GM18858 (cell line): ENCODE data around the gene VWA2.

Experiments
- ATAC-seq: cut with Tn5 transposase; IDR thresholded peaks from one replicate; pipeline ENCODE4 v1.9.1; 2021; ENCODE audit not compliant: unreplicated experiment

Gene VWA2

DNA sequence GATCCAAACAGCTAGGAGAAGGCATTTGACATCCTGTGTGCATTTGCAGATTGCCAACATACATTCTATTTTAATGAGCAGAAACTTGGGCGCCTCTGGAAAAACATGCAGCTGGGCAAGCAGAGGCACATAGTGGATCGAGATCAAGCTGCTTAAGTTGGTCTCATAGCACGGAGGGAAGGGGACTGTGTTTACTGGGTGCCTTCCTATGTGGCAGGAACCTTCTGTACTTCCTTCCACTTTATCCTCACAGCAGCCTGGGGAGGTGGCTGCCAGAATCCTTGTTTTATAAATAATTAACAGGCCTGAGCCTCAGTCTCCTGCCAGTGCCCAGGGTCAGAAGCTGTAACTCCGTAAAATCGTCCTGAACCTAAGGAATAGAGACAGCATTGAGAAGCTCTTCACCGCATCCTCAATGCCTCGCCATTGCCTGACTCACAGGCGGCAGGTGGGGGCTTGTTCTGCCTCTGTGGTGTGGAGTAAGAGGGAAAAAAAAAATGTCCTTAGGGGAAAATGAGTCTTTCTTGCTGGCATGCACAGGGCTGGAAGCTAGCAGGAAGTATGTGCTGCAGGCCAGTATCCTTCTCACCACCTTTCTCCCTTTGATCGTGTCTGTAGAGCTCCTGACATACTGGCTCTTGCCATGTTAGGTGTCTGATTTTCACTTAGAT, 6.2 kb downstream of the VWA2 start:
- no peak for ATAC-seq

DNA sequence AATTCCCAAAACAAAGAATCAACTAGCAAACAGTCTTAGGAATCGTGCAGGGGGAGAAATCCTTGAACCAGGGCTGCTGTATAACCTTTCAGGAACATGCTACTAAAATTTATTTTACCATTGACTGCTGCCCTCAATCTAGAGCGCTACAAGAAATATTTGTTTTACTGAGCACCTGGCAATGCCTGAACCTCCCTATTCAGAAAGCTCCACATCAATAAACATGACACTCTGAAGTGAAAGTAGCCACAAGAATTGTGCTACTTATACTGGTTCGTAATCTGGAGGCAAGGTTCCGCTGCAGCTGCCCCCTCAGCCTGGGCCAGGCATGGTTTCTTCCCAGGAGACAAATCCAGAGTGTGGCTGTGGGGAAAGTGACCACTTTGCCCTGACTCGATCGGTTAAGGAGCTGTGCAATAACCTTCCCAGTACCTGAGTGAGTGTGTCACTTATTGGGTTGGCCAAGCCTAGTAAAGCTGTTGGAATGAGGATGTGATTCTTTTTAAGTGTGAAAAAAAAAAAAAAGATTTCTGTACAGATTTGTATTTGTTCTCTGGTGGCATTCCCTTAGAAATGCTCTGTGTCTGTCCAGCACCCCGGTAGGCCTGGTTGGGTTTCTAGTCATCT, 7.7 kb downstream of the VWA2 start:
- ATAC-seq: no peak

DNA sequence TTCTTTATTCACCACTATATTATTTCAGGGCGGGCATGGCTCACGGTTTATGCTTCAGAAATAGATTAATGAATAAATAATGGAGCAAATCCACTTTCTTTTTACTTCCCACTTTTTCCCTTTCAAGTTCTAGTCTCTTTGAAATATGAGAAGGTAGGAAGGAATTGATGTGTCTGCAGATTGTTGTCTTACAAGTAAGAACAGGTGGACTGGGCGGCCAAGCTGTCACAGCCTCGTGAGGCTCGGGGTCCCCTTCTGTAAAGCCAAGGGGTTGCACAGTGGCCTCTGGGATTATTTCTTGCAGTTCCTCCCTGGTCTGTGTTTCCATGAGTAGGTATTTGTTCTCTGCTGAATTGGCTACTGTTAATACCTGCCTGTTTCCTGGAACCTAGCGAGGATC, 11.2 kb downstream of the VWA2 start:
- no peak for ATAC-seq

DNA sequence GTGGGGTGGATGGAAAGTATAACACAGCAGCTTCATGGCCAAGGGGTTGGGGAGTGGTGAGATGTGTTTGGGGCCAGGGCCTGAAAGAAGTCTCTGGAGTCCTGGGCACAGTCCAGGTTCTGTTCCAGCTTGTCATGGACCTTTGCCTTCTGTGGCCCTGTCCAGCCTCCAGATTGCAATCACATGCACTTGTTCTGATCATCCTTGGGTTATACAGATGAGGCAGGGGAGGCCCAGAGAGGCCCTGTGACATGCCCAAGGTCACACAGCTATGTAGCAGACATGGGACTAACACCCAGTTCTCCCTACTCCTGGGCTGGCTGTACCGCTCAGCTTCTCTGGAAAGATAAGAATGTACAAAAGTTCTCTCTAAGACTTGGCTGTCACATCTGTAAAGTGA, 11.7 kb downstream of the VWA2 start:
- ATAC-seq: no peak

DNA sequence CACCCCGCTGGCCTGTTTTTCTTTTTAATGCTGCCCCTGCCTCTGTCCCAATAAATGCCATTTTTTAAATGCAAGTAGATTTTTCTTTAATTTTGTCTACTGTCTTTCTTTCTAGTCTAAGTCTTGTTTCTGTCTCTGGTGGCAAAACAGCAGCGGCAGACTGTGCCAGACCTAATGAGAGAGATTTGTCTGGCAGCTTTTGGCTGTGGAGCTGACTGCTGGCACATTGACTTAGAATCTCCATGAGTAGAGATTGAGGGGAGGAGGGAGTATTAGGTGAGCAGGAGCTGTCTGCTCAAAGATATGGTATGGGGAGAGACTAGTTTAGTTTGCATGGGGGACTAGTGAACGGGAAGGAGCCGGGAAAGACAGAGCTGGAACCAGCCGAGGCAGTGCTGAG, 13.0 kb downstream of the VWA2 start:
- ATAC-seq: no peak

DNA sequence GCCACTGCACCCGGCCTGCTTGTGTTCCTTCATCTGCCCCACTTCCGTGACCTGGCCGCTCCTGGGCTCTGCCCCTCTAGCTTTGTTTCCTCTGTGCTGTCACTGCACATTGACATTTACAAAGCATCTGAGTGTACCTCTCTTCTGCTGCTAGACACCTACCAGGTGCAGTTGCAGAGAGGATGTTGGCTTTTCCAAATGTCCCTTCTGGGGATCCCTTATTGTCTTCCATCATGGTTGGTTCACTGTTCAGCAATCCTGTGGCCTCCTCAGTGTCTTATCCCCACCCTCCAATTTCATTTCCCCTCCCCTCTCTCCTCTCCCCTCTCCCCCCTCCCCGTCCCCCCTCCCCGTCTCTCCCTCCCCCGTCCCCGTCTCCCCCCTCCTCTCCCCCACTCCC, 13.8 kb downstream of the VWA2 start:
- ATAC-seq: no peak

DNA sequence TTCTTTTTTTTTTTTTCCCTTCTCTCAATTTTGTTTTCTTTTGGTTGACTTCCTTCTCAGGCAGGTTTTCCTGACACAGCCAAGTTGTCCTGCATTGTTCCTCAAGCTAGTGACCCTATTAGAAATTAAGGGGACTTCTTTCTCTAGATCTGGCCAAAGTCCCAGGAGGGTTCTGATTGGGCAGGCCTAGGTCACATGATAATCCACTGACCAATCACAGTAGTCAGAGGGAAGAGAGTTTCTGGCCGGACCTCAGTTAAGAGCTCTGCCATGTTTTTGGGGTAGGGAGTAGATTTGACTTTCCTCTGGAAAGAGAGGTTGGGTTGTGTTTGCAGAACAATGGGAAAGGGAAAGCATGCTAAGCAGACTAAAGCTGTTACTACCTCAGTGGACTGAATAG, 16.2 kb downstream of the VWA2 start:
- ATAC-seq: no peak

DNA sequence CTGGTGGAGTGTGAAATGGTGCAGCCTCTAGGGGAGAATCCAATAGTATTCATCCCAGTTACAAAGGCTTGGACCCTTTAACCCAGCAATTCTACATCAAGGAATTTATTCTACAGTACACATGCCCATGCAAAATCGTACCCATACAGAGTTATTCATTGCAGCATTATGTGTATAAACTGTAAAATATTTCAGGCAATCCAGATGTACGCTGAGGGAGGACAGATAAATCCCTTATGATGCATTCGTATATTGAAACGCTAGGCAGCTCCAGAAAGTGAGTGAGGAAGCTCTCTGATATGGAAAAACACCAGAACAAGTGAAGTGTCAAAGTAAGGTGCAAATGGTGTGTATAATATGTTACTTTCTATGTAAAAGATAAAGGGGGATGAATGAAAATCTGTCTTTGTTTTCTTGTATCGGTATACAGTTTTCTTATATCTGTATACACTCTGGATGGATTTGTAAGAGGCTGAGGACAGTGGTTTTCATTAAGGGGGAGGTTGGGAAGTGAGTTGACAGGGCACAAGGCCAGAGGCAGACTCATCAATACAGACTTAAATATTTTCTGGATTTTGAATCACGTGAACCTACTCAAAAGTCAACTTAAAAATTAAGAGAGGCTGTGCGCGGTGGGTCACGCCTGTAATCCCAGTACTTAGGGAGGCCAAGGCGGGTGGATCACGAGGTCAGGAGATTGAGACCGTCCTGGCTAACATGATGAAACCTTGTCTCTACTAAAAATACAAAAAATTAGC, 17.1 kb downstream of the VWA2 start:
- no peak for ATAC-seq

DNA sequence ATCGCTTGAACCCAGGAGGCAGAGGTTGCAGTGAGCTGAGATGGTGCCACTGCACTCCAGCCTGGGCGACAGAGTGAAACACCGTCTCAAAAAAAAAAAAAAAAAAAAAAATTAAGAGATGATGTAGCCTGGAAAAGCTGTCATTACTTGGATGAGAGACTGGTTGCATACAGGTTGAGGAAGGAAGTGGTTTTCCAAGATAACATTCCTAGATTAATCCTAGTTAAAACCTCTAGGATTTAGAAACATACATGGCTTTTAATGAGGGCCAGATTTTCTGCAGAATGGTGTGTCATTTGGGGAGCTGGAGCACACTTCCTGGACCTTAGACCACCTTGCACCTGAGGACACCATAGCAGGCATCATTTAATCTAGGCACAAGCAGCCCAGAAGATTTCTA, 17.8 kb downstream of the VWA2 start:
- no peak for ATAC-seq

DNA sequence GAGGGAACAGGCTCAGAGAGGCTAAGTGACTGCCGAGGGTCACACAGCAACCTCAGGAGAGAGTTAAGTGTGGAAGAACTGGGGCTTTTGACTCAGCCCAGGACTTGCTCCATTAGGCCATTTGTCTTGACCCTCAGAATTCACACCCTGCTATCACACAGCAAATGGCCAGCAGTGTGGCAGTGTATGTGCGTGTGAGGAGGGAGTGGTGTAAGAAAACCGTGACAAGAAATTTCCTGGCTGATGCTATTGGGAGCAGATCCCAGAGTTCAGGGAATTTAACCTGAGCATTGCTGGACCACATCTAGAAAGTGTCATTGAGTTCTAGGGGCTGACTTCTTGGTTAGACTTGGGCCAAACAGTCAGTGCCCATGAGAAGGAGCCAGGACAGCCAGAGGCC, 18.4 kb downstream of the VWA2 start:
- ATAC-seq: no peak

DNA sequence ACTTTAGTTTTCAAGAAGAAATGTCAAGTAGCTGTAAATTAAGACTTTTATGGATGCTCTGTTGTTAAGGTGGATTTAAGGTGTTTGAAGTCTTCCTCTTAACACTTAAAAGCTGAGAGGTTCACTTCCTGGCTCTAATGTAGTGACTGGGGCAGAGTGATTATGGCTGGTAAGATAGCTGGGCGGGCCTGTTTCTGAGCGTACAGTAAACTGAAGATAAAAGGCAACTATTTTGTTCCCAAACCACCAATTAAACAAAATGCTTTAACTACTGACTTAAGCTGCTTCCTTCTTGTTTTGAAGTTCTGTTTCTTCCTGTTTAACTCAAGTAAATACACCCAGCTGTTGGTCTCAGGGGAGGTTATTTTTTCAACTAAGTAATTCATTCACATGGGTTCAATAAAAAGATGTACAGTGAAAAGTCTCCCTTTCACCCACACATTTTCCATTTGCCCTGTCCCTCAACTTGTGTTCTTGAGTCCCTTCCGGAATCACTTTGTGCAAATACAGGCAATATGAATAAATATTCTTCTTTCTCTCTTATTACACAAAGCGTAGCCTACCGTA, 19.3 kb downstream of the VWA2 start:
- no peak for ATAC-seq

DNA sequence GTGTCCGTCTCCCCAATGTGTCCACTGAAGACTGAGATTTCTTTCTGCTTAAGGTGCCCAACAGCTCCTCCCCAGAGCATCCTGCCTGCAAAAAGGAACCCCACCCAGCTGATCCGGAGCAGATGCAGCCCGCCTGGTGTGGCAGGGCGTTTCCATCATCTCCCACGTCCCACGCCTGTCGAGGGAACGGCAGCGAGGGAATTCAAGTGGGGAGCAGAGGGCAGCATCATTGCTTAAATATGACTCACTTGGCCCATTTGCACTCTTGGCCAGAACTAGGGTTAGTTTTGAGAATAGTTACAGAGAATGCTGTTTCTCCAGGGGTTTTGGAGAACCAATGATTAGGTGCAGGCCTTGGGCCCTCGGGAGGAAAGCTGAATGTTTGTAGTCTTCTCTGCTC, 20.8 kb downstream of the VWA2 start:
- ATAC-seq: no peak

DNA sequence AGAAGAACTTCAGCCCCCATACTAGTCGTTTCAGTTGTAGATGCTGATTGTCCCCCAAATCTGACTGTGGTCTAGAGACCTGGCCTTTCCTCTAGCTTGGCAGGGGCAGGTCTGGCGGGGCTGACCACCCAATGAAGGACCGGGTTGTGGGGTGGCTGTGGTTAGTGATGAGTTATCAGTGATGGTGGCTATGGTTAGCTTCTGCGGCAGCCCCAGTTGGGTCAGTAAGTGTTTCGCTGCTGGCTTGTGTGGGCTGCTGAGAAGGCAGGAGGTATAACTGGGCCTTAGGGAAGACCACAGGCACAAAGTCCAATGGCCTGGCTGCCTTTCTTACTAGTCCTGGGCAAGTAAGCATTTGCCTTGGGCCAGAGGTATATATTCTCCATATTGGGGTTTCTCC, 21.3 kb downstream of the VWA2 start:
- ATAC-seq: no peak

DNA sequence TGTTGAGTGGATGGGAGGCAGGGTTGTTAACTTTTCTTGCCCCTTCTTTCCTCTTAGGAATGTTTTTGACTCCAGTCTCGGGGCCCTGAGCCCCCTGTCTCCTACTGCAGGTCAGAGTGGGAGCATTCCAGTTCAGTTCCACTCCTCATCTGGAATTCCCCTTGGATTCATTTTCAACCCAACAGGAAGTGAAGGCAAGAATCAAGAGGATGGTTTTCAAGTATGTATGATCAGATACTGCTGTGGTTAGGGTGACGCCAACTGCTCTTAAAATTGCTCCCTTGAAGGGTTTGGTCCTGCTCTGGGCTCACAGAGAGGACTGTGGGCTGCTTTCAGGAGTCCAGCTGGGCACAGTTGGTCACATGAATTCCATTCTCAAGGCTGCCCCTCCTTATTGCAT, 22.0 kb downstream of the VWA2 start:
- no peak for ATAC-seq

DNA sequence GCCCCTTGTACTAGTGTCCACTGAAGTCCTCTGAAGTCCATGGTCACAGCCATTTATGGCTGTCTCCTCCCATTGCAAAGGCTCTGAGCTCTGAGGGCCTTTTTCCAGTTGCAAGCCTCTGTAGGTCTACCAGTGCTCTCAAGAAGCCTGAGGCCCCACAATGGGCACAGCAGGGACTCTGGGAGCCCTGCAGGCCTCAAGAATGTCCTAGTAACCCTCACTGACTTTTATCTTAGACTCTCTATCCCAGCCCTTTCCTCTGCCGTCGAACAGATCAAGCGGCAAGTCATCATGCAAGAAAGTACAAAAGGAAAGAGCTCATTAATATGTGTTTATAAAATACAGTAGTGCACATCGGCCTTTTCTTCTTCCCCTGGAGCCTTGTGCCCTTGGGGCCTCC, 23.4 kb downstream of the VWA2 start:
- no peak for ATAC-seq

DNA sequence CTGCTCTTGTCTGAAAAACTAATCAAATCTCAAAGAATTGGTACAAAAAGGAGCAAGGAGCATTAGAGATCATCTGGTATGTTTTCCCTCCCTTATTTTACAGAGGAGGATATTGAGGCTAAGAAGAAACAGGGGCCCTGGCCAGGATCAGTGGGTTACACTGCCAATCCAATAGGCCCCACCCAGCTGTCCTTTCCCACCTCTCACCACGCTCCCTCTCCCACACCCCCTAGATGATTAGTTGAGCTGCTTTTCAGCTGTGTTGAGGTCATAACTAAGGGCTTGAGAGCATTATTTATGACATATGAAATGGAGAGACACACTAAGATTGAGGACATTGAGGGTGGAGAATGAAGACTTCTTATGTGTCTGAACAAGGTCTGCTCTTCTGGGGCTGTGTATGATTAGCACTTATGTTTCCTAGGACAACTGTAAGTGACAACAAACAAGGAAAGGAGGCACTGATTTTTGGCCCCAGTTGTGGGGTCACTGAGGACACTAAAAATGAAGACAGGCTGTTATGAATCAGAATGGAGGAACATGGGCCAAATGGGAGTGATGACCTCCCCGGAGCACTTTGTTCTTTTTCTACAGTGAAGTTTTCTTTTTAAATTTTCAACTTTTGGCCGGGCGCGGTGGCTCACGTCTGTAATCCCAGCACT, 26.5 kb downstream of the VWA2 start:
- ATAC-seq: no peak

DNA sequence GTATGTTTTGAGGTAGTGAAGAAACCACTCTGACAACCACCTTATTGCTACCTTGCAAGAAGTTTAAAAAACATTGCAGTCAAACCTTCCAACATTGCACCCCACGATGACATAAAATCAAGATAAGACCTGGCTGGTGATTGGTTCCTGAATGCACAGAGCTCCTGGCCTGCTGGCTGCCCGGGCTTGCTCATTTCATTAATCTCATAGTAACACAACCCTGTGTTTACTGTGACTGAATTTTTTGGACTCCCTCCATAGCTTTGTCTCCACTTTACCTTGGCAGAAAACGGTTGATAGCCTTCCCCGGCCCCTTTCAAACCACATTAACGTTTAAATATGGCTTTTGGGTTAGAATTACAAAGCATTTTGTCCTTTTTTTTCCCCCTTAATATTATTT, 27.5 kb downstream of the VWA2 start:
- ATAC-seq: no peak

DNA sequence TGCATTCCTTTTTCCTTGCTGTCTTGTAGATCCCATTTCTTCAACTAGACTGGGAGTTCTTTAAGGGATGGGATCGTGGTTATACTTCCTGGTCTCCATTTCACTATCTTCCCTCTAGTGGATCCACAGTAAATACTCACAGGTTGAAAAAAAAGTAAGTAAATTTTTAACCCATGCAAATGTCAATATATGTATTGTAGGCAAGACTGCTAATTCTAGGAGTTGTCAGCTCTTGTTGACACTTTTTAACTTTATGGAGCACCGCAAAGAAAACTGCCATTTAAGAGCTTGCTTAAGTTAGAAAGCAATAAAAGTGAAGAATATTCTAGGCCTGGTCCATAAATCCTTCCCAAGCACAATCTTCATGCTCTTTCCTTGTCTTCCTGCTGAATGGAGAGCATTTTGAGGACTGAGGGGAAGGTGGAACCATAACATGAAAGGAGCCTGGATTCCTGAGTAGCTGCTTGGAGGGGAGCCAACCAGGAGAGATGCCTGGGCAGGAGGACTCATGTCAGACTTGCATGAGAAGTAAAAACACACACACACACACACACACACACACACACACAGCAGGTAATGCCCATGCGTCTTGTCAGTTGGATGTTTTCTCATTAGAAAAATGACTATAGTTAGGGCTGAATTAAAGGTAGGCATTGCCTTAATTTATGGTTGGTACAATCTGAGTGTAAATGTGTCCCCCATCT, 32.2 kb downstream of the VWA2 start:
- ATAC-seq: no peak

DNA sequence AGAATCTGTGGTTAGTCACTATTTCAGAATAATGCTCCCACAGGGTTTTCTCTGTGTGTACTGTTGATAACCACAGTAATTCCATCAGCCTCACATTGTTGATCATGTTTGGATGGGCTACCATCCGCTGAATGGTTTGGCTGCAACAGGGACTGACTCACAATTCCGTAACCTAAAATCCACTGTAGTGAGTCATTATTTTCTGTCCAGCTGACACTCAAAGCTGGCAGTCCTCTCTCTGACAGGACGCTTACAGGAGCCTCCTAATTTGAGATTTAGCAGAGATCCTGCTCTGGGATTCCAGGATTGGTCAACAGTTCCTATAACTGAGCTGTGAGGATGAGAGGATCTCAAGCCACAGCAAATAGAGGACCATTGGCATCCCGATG, 32.7 kb downstream of the VWA2 start:
- ATAC-seq: no peak

DNA sequence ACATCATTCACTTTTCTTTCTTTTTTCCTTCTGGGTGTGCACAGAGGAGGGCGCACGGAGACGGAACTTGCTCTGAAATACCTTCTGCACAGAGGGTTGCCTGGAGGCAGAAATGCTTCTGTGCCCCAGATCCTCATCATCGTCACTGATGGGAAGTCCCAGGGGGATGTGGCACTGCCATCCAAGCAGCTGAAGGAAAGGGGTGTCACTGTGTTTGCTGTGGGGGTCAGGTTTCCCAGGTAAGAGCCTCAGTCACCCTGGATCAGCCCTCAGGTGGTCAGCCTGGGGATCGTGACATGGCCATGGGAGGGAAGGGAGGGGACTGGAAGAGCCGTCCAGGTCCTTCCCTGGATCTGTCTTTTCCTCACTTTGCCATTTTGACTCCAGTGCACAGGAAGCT, 33.6 kb downstream of the VWA2 start:
- ATAC-seq: no peak

DNA sequence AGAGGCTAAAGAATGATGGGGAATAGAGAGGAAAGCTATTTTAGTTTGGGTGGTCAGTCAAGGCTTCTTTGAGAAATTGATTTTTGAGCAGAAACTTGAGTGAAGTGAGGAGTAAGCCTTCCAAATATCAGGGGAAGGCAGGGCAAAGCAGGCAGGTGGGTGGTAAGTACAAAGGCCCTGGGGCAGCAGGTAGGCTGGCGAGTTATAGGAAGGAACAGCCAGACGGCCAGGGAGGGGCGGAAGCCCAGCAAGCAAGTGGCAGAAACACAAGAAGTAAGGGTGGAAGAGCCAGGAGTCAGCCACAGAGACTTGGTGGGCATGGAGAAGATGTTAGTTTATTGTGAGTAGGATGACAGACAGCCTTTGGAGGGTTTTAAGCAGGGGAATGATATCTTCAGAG, 34.9 kb downstream of the VWA2 start:
- no peak for ATAC-seq
